ENCODE measurements around the gene PHF19.

PHF19 gene

DNA sequence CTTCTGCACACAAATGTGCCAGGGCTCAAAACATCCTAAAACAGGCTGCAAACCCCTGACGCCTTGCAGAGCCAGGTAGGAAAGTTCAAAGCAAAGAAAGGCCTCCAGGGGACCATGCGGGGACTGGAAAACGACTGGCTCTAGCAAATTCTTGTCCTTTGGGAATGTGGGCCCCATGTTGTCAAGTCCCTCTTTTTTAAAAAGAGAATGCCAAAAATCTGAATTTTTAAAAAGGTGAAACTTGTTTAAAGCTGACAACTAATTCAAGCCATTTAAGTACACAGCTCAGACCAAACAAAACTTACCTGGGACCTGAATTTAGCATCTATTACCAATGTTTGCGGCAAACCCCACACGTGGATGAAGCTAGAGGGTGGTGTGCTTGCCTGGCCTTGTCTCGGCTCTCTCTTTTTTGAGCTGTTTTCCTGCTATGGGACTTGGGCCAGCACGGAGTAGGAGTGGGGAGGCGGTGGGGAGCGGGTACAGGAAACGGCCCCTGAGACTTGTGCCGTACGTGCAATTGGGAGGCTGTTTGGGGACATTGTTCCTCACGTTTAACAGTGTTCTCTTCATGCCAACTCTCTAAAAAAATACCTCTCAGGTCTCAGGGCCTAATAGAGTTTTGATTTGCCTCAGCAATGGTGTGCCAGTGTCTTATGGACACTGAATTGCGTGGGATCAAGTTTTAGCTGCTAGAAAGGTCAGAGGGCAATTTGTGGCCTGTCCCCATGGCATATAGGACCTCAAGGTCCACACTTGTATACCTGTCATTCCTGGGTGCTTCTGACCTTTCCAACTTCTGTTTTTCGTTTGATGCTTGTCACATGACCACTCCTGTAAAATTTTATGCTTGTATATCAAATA is 15.1 kb upstream of the PHF19 start:
- DNase-seq, result no peak

DNA sequence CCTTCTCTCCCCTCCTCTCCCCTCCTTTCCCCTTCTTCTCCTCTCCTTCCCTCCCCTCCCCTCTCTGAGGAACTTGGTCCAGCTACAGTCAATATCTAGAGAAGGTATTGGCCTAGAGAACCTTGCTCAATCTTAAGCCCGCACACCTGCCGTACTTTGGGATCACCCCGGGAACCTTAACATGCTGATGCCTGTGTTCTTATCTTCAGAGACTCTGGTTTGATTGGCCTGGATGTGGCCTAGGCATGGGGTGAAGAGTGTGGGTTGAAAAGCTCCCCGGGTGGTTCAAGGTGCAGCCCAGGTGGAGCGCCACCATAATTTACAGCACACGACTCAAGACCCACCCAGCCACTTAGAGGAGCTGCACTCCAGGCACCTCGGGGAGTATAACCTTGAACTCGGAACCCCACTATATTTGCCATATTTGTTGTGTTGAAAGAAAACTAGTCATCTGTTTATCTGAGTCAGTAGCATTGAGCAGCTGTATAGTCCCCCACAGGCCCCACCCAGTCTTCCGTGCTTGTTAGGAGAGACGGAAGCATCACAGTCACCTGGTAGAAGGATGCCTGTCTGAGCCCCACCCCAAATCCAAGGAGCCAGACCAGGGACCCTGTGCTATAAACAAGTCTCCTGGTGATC is 14.4 kb upstream of the PHF19 start:
- DNase-seq, result no peak

DNA sequence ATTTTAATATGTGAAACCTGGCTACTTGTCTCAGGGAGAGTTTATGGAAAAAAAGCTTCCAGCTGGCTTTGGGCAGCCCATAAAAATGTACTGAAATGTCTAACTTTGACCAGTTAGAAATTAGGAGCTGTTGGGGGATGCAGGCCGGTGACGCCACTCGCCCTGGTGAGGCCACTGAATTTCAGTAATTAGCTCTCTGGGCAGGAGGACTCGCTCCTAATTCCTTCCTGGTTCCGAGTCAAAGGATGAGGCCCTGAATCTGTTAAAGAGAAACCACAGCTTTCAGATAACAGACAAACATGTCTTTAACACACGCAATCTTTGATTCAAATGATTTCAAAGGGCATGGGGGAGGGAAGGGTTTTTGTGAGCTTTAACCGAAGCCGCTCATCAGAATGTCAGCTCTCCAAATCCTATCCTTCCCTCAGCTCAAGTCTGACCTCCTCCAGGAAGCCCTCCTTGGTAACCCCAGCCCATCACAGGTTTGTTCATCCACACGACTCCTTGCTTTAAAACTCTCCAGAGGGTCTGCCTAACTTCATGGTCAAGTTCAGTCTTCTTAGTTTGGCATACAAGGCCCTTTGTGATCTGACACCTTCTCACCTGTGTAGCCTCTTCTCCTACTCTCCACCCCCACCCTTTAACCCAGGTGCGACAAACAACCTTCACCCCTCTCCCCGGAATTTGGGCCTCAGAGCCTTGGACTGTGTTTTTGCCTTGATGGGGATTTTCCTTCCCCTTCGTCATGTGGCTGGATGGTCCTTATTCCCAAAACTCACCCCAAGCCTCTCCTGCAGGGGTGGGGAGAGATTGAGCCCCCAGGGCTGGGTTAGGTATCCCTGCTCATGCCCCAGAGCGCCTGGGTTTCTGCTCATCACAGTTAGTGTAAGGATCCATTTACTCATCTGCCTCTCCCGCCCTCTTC is 13.6 kb upstream of the PHF19 start:
- DNase-seq, result no peak

DNA sequence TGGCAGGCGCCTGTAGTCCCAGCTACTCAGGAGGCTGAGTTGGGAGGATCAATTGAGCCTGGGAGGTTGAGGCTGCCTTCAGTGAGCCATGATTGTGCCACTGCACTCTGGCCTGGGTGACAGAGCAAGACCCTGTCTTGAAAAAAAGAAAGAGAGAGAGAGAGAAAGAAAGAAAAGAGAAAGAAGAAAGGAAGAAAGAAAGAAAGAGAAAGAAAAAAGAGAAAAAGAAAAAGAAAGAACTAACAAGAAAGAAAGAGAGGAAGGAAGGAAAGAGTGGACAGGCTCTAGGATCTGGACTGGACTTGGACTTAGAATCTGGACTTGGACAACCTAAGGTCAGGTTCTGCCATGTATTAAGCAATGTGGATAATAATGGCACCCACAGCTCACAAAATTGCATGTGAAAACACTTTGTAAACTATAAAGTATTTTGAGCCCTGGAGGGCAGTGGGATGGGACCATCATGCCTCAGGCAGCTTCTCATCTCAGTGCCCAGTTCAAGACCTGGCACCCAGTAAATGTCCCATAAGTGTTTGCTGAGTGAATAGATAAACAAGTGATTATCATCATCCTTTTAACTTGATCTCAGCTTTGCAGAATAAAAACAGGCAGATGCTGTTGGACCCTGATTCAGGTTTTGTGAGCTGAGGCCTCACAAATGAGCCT is 12.8 kb upstream of the PHF19 start:
- DNase-seq, result no peak

DNA sequence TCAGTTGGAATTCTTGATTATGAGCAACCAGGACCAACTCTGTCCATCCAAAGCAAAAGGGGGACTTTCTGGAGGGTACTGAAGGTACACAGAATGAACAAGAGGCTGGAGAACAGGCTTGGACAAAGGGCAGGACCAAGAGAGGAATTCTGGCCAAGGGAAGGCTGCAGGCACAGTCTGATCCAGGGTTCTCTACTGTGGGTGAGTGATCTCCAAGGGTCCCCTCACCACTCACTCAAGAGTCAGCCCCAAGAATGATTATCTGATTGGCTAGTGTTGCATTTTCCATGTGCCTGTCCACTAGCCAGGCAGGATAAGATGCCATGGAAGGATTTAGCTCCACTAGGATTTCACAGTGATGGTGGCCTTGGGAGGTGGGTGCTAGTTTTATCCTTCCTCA is 11.6 kb upstream of the PHF19 start:
- no peak for DNase-seq

DNA sequence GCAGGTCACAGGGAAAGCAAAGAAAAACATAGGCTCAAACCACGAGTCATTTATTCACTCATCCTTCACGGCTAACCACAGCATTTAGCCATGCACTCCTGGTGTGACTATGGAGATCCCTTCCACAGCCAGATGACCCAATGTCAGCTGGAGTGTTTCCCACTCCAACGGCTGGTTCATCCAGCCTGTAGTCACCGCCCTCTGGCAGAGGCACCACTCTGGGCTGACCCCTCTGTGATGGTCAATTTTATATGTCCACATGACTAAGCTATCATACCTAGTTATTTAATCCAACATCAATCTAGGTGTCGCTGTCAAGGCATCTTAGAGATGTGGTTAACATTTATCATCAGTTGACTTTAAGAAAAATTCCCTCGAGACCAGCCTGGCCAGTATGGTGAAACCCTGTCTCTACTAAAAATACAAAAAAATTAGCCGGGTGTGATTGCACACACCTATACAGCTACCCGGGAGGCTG is 9.5 kb upstream of the PHF19 start:
- DNase-seq, result no peak

- DNase-seq, result no peak
Measured at GRCh38 chr9:120885958-120886357, 9.0 kb upstream of the PHF19 start.

DNA sequence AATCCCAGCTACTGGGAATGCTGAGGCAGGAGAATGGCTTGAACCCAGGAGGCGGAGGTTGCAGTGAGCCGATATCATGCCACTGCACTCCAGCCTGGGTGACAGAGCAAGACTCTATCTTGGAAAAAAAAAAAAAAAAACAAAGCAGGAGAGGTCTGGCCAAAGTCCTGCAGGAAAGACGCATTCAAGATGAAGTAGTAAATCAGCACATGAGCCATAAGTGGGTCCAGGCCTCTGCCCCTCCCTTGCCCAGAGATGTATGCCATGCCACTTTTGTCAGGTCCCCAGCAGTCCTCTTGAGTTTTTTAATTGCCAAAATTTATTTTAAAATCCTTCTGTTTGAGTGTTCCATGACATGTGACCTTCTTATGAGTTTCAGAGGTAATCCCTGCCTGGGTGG is 8.5 kb upstream of the PHF19 start:
- no peak for DNase-seq

GRCh38 chr9:120883608-120883996 is 6.6 kb upstream of the PHF19 start:
- no peak for DNase-seq

- DNase-seq, result no peak
Measured at GRCh38 chr9:120882935-120883607, 6.1 kb upstream of the PHF19 start.

GRCh38 chr9:120879446-120879845 is 2.5 kb upstream of the PHF19 start:
- DNase-seq, result no peak

GRCh38 chr9:120878188-120879130 is 1.5 kb upstream of the PHF19 start:
- peak; percentile 56 for DNase-seq

GRCh38 chr9:120877276-120878034 is 467 bp upstream of the PHF19 start:
- peak; percentile 78 for DNase-seq

- peak; percentile 77 for DNase-seq
Measured at GRCh38 chr9:120875954-120876841, 790 bp downstream of the PHF19 start.

DNA sequence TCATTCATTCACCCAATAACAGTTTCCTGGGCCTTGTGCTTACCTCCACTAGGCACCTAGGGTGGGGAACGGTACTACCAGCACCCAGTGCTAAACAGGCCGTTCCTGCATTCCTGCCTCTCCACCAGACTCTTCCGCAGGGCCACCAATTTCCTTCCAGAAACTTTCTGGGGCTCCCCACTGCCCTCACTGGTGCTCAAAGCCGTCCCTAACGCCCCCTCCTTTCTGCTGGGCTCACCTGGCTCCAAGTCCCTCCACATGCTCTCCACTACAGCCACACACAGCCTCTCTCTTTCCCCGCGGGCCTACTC is 1.4 kb downstream of the PHF19 start:
- no peak for DNase-seq

GRCh38 chr9:120875195-120875565 is 1.8 kb downstream of the PHF19 start:
- DNase-seq, result no peak

- no peak for DNase-seq
Measured at GRCh38 chr9:120874226-120875194, 2.5 kb downstream of the PHF19 start.

DNA sequence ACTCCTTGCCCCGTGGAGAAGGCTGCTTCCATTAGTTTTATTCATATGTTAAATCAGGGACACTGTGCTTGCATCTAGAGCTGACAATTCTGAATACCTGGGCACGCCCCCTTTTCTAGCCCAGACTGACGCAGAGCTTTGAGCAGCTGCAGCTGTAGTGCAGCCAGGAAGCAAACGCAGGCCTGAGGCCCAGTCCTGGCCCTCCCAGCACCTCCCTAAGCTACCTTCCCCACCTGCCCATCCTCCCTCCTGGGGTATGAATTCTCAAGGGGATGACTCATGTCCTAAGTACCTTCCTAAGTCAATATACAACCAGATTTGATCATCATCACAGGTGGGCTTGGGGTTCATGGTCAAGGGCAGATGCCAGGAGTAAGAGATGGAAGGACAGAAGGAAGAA is 3.5 kb downstream of the PHF19 start:
- no peak for DNase-seq

Measured in NCI-H1436 (cell line).